ENCODE measurements around the gene DYNC1LI2.

- TF ChIP-seq, protein P1, sequence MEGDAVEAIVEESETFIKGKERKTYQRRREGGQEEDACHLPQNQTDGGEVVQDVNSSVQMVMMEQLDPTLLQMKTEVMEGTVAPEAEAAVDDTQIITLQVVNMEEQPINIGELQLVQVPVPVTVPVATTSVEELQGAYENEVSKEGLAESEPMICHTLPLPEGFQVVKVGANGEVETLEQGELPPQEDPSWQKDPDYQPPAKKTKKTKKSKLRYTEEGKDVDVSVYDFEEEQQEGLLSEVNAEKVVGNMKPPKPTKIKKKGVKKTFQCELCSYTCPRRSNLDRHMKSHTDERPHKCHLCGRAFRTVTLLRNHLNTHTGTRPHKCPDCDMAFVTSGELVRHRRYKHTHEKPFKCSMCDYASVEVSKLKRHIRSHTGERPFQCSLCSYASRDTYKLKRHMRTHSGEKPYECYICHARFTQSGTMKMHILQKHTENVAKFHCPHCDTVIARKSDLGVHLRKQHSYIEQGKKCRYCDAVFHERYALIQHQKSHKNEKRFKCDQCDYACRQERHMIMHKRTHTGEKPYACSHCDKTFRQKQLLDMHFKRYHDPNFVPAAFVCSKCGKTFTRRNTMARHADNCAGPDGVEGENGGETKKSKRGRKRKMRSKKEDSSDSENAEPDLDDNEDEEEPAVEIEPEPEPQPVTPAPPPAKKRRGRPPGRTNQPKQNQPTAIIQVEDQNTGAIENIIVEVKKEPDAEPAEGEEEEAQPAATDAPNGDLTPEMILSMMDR (IDR thresholded peaks at IDR 0.05): no peak
- no peak for TF ChIP-seq EZH2 (IDR thresholded peaks at IDR 0.05; ENCODE audit: borderline replicate concordance, insufficient read depth, low read depth, low read length, poor library complexity, severe bottlenecking)
Observed at GRCh38 chr16:66676599-66676998, 74.8 kb downstream of the DYNC1LI2 start.
